HepG2 (cell line): ENCODE data around the gene LRRN2. TPM values are rescaled to one million over a fixed set of nuclear protein-coding genes. Genes with fewer than 3 reads are reported as not detected.

Source experiments
- ATAC-seq: fragments of 200-7000 bp; cut with Tn5 transposase; 3 replicates; pipeline ENCODE4 v1.9.1; 2020; ENCODE audit warnings: mild to moderate bottlenecking, moderate library complexity
- BruUV-seq: library from RNA; stranded (reverse); fragments of 400-500 nt; replicated peaks from 2 replicates; lab custom pipeline; 2021; lab: Mats Ljungman, UMichigan
- CTCF ChIA-PET: fragments of 300-600 bp; formaldehyde crosslinking; extraction: SDS; loops from one replicate; lab custom pipeline; 2021; ENCODE audit warnings: low total read pairs, inconsistent platforms, low intra/inter-chr PET ratio; lab: Yijun Ruan, JAX
- POLR2A ChIA-PET: fragments of 350-600 bp; sonication (Branson Sonifier 250); formaldehyde crosslinking; loops from one replicate; lab custom pipeline; 2020; ENCODE audit warnings: antibody characterized with exemption, inconsistent platforms; lab: Yijun Ruan, JAX
- DNase-seq: peaks from one replicate; pipeline ENCODE4 v3.0.0-alpha.2; 2015; ENCODE audit warnings: low spot score
- FAIRE-seq: peaks from 3 replicates; lab custom pipeline; 2011; peaks lifted over from hg19 to GRCh38; lab: Jason Lieb, UNC
- H2AFZ ChIP-seq: one replicate; pipeline ENCODE4 v1.6.1; 2011; ENCODE audit warnings: low read length, inconsistent platforms
- H3K27ac ChIP-seq: fragments of 300-600 bp; 3 replicates; pipeline ENCODE4 v1.8.0; 2011; ENCODE audit warnings: mixed run types, mild to moderate bottlenecking, mixed read lengths, low read length, inconsistent platforms; ENCODE audit not compliant: insufficient read depth; ENCODE audit errors: extremely low read length
- H3K27me3 ChIP-seq, 2 experiments: fragments of 200-600 bp in 1 of 2; 2 replicates in 1 of 2; 3 replicates in 1 of 2; pipeline versions ENCODE4 v1.6.0 to v1.8.0; 2011; ENCODE audit warnings: low read length in 2 of 2, mild to moderate bottlenecking in 2 of 2, moderate library complexity in 2 of 2, inconsistent platforms in 1 of 2; ENCODE audit not compliant: insufficient read depth in 2 of 2, control insufficient read depth in 1 of 2
- H3K36me3 ChIP-seq, 2 experiments: fragments of 200-600 bp in 1 of 2; replicated peaks in 1 of 2; 2 replicates in 1 of 2; 3 replicates in 1 of 2; pipeline versions ENCODE4 v1.5.1 to v1.8.0; 2011; ENCODE audit warnings: low read length in 2 of 2, inconsistent platforms in 1 of 2; ENCODE audit not compliant: insufficient read depth in 2 of 2, control insufficient read depth in 1 of 2
- H3K4me1 ChIP-seq: 2 replicates; pipeline ENCODE4 v1.5.1; 2012; ENCODE audit warnings: low read length, inconsistent platforms; ENCODE audit not compliant: insufficient read depth
- H3K4me2 ChIP-seq: 2 replicates; pipeline ENCODE4 v1.6.0; 2011; ENCODE audit warnings: low read depth, low read length, inconsistent platforms
- H3K4me3 ChIP-seq, 3 experiments: fragments of 200-600 bp in 1 of 3; sonication (generic), shearing (Covaris generic) in 1 of 3; replicated peaks in 1 of 3; 2 replicates each; pipeline ENCODE4 v1.5.1; 2011 to 2016; ENCODE audit warnings: low read length in 3 of 3, inconsistent platforms in 2 of 3, low read depth in 2 of 3, mild to moderate bottlenecking in 2 of 3, control low read depth in 1 of 3, mixed read lengths in 1 of 3; ENCODE audit not compliant: insufficient read depth in 1 of 3
- H3K79me2 ChIP-seq: one replicate; pipeline ENCODE4 v1.6.1; 2011; ENCODE audit warnings: low read length, inconsistent platforms; ENCODE audit not compliant: insufficient read depth
- H3K9ac ChIP-seq: 2 replicates; pipeline ENCODE4 v1.6.0; 2011; ENCODE audit warnings: mild to moderate bottlenecking, low read depth, low read length, inconsistent platforms; ENCODE audit not compliant: insufficient read depth
- H3K9me3 ChIP-seq: 2 replicates; pipeline ENCODE4 v1.5.1; 2012; ENCODE audit warnings: mild to moderate bottlenecking, low read length
- H4K20me1 ChIP-seq: 2 replicates; pipeline ENCODE4 v1.6.0; 2011; ENCODE audit warnings: inconsistent platforms, mild to moderate bottlenecking, low read length, moderate library complexity; ENCODE audit not compliant: insufficient read depth
- ATRX ChIP-seq: sonication (generic); formaldehyde crosslinking; IDR thresholded peaks from 2 replicates; pipeline ENCODE4 v1.4.0; 2020; ENCODE audit warnings: missing genetic modification reagents, borderline replicate concordance
- KDM5B ChIP-seq: sonication (generic); formaldehyde crosslinking; IDR thresholded peaks from 2 replicates; pipeline ENCODE4 v1.4.0; 2020; ENCODE audit warnings: missing genetic modification reagents, mild to moderate bottlenecking, borderline replicate concordance
- MTA3 ChIP-seq: sonication (generic); formaldehyde crosslinking; IDR thresholded peaks from 2 replicates; pipeline ENCODE4 v1.4.0; 2020; ENCODE audit warnings: missing genetic modification reagents
- MXD4 ChIP-seq: IDR thresholded peaks from 2 replicates; pipeline ENCODE4 v1.6.1; 2016; ENCODE audit warnings: mild to moderate bottlenecking, missing biosample characterization, missing genetic modification reagents
- NAIF1 ChIP-seq: sonication (generic); formaldehyde crosslinking; IDR thresholded peaks from 2 replicates; pipeline ENCODE4 v1.5.0; 2020; ENCODE audit warnings: mild to moderate bottlenecking, missing genetic modification reagents, borderline replicate concordance
- NCOA5 ChIP-seq: sonication (generic); formaldehyde crosslinking; IDR thresholded peaks from 2 replicates; pipeline ENCODE4 v1.4.0; 2020; ENCODE audit warnings: missing genetic modification reagents
- ZBTB21 ChIP-seq: sonication (generic); formaldehyde crosslinking; IDR thresholded peaks from 2 replicates; pipeline ENCODE4 v1.4.0; 2020; ENCODE audit warnings: missing genetic modification reagents
- ZNF12 ChIP-seq: sonication (generic); formaldehyde crosslinking; IDR thresholded peaks from 2 replicates; pipeline ENCODE4 v1.5.0; 2020; ENCODE audit warnings: missing genetic modification reagents
- ZNF138 ChIP-seq: sonication (generic); formaldehyde crosslinking; IDR thresholded peaks from 2 replicates; pipeline ENCODE4 v1.5.0; 2020; ENCODE audit warnings: mild to moderate bottlenecking, low read depth, missing genetic modification reagents
- ZNF33A ChIP-seq: sonication (generic); formaldehyde crosslinking; IDR thresholded peaks from 2 replicates; pipeline ENCODE4 v1.5.1; 2020; ENCODE audit warnings: missing genetic modification reagents, mild to moderate bottlenecking, moderate library complexity, borderline replicate concordance
- ZNF431 ChIP-seq: sonication (generic); formaldehyde crosslinking; IDR thresholded peaks from 2 replicates; pipeline ENCODE4 v1.9.0; 2022; ENCODE audit warnings: missing genetic modification reagents, low read depth, mild to moderate bottlenecking, borderline replicate concordance
- WGBS: methylation state at CpG from one replicate; pipeline ENCODE4 v1.1.6; 2017; ENCODE audit warnings: low lambda C conversion rate; 5-methylcytosine and 5-hydroxymethylcytosine counted together
- in situ Hi-C: cut with HindIII; loops from 2 replicates; pipeline ENCODE4 v1.10.0; 2017; ENCODE audit warnings: low pct_unique_long_range_greater_than_20kb; ENCODE audit not compliant: extremely low pct_ligation_motif_present
- intact Hi-C: fragments of 100-400 bp; cut with micrococcal nuclease; formaldehyde crosslinking; loops from one replicate; pipeline ENCODE4 v1.10.0; 2022; ENCODE audit not compliant: unreplicated experiment
- polyA plus RNA-seq, 8 experiments: library from polyadenylated mRNA; depleted of rRNA in 3 of 8; stranded (reverse) in 7 of 8; unstranded in 1 of 8; fragments of >200 nt; fragmentation: Illumina TruSeq in 4 of 8; extraction: Trizol in 4 of 8; gene quantifications; 2 replicates each; pipeline versions ENCODE4 v1.2.1 to v1.2.3, GENCODE V29; 2011 to 2016; ENCODE audit warnings: low read depth in 4 of 8, missing spikeins in 1 of 8, mixed read lengths in 1 of 8; ENCODE audit not compliant: insufficient read depth in 1 of 8
- total RNA-seq, 5 experiments: library from RNA; depleted of rRNA; stranded (reverse); fragments of >200 nt; fragmentation: Illumina TruSeq; extraction: Trizol; gene quantifications; 2 replicates each; pipeline ENCODE4 v1.2.3, GENCODE V29; 2016; ENCODE audit warnings: low read depth in 1 of 5
- TF ChIP-seq, protein P1 (sequence below): sonication (generic); formaldehyde crosslinking; conservative IDR thresholded peaks from 2 replicates; pipeline ENCODE4 v1.8.1; 2023; ENCODE audit warnings: missing genetic modification reagents
- TF ChIP-seq, protein P2 (sequence below): sonication (generic); formaldehyde crosslinking; IDR thresholded peaks from 2 replicates; pipeline ENCODE4 v1.4.0; 2020; ENCODE audit warnings: missing genetic modification reagents, borderline replicate concordance
- TF ChIP-seq, protein P3 (sequence below): sonication (generic); formaldehyde crosslinking; IDR thresholded peaks from 2 replicates; pipeline ENCODE4 v1.4.0; 2020; ENCODE audit warnings: missing genetic modification reagents

LRRN2 gene
- total and polyA plus RNA-seq, 2 of the 13 experiments (the other 11 are each of a cell fraction or from before 2014, with no cell fraction given): not detected

DNA sequence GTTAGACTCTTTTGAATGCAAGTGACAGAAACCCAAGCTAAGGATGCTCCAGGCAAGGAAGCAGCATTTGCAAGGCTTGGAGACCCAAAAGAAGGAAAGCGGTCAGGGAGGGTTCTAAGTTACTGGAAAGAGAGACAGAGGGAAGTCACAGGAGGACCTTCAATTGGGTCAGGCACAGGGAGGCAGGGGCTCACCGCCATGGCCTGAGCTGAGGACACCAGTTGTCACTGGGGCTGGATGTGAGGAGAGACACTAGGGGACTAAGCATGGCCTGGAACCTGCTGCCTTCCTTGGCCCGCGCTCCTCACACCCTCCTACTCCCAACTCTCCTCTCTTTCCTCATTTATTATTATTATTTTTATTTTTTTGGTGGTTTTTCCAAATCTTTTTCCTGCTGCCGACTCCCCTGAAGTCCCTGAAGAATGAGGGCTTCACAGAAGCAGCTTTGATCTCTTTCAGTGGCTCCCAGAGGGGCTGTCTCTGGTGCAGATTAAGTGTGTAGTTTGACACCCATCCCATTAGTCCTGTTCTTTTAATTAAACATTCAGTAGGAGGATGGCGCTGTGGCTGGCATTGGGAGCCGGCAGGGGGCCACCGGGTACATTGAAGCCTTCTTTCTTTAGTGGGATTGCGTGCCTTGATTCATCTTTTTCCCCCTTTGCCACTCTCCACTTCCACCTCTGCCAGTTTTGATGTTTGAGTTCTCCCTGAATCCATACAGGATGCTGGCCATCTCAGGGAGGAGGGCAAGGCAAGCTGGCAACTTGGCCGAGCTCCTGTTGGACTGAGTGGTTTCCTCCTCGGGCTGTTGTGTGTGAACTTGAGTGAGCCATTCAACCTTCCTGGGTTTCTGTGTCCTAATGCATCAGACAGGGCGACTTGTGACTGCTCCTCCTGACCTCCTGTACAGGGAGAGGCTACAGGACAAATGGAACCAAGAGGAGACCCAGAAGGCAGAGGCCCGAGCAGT is 110.0 kb downstream of the LRRN2 start:
- Histone ChIP-seq H3K27ac (no peak overlapping the region), H3K79me2 (no peaks in the 10 kb centered on the region), H3K27me3 (no peaks in the 10 kb centered on the region), H3K4me1 (no peaks in the 10 kb centered on the region), H4K20me1 (no peaks in the 10 kb centered on the region), H3K9me3 (no peaks in the 10 kb centered on the region), H2AFZ (no peak overlapping the region), H3K4me2 (no peak overlapping the region), H3K4me3 (no peak overlapping the region), H3K36me3 (no peaks in the 10 kb centered on the region), H3K9ac (no peak overlapping the region)
- POLR2A ChIA-PET: no interaction called here
- no TSS peak for BruUV-seq
- DNase-seq: no peak
- TF ChIP-seq ZNF431 (no peak), ZNF138 (CRISPR knock-in tag) (no peak), MXD4 (CRISPR knock-in tag) (no peak), NAIF1 (CRISPR knock-in tag) (no peak), NCOA5 (CRISPR knock-in tag) (no peak), ZNF12 (CRISPR knock-in tag) (no peak), MTA3 (CRISPR knock-in tag) (no peak), ATRX (CRISPR knock-in tag) (no peak), ZNF33A (no peak), ZBTB21 (CRISPR knock-in tag) (no peak), KDM5B (CRISPR knock-in tag) (no peak)
- TF ChIP-seq, protein P1, sequence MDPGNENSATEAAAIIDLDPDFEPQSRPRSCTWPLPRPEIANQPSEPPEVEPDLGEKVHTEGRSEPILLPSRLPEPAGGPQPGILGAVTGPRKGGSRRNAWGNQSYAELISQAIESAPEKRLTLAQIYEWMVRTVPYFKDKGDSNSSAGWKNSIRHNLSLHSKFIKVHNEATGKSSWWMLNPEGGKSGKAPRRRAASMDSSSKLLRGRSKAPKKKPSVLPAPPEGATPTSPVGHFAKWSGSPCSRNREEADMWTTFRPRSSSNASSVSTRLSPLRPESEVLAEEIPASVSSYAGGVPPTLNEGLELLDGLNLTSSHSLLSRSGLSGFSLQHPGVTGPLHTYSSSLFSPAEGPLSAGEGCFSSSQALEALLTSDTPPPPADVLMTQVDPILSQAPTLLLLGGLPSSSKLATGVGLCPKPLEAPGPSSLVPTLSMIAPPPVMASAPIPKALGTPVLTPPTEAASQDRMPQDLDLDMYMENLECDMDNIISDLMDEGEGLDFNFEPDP (CRISPR knock-in tag): no peak
- TF ChIP-seq, protein P2, sequence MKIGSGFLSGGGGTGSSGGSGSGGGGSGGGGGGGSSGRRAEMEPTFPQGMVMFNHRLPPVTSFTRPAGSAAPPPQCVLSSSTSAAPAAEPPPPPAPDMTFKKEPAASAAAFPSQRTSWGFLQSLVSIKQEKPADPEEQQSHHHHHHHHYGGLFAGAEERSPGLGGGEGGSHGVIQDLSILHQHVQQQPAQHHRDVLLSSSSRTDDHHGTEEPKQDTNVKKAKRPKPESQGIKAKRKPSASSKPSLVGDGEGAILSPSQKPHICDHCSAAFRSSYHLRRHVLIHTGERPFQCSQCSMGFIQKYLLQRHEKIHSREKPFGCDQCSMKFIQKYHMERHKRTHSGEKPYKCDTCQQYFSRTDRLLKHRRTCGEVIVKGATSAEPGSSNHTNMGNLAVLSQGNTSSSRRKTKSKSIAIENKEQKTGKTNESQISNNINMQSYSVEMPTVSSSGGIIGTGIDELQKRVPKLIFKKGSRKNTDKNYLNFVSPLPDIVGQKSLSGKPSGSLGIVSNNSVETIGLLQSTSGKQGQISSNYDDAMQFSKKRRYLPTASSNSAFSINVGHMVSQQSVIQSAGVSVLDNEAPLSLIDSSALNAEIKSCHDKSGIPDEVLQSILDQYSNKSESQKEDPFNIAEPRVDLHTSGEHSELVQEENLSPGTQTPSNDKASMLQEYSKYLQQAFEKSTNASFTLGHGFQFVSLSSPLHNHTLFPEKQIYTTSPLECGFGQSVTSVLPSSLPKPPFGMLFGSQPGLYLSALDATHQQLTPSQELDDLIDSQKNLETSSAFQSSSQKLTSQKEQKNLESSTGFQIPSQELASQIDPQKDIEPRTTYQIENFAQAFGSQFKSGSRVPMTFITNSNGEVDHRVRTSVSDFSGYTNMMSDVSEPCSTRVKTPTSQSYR (CRISPR knock-in tag): no peak
- TF ChIP-seq, protein P3, sequence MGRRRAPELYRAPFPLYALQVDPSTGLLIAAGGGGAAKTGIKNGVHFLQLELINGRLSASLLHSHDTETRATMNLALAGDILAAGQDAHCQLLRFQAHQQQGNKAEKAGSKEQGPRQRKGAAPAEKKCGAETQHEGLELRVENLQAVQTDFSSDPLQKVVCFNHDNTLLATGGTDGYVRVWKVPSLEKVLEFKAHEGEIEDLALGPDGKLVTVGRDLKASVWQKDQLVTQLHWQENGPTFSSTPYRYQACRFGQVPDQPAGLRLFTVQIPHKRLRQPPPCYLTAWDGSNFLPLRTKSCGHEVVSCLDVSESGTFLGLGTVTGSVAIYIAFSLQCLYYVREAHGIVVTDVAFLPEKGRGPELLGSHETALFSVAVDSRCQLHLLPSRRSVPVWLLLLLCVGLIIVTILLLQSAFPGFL (CRISPR knock-in tag): no peak
- FAIRE-seq: no peak
- in situ Hi-C loops: no loop called here
- 46% methylated on average over 13 of the region's 13 CpGs for WGBS
- no peak for ATAC-seq
- intact Hi-C loops: no loop called here
- CTCF ChIA-PET: no interaction called here
